ENCODE data around the gene RIC3.

Gene RIC3

GRCh38 chr11:8086001-8086479, 82.8 kb downstream of the RIC3 start:
- DNase-seq = no peak

GRCh38 chr11:8085011-8085645, 83.7 kb downstream of the RIC3 start:
- DNase-seq = no peak

GRCh38 chr11:8084352-8084751, 84.5 kb downstream of the RIC3 start:
- DNase-seq = no peak

- no peak for DNase-seq
Observed at GRCh38 chr11:8083871-8084281, 84.9 kb downstream of the RIC3 start.

- no peak for DNase-seq
Observed at GRCh38 chr11:8083088-8083395, 85.8 kb downstream of the RIC3 start.

GRCh38 chr11:8082391-8083087, 86.3 kb downstream of the RIC3 start:
- no peak for DNase-seq

- DNase-seq = no peak
Observed at GRCh38 chr11:8081591-8082250, 87.1 kb downstream of the RIC3 start.

- no peak for DNase-seq
Observed at GRCh38 chr11:8080674-8081590, 87.9 kb downstream of the RIC3 start, which contains the start of gene TUB. Gene TUB (plus strand): TSS chr11:8081211. CDS start chr11:8081511, 300 bp downstream.

GRCh38 chr11:8080069-8080670, 88.7 kb downstream of the RIC3 start:
- no peak for DNase-seq

GRCh38 chr11:8079111-8079675, 89.6 kb downstream of the RIC3 start:
- no peak for DNase-seq

- no peak for DNase-seq
Observed at GRCh38 chr11:8075119-8075726, 93.6 kb downstream of the RIC3 start.

GRCh38 chr11:8071616-8072581, 96.9 kb downstream of the RIC3 start:
- DNase-seq = no peak

- DNase-seq = no peak
Observed at GRCh38 chr11:8070417-8071115, 98.3 kb downstream of the RIC3 start.

GRCh38 chr11:8069771-8070170, 99.1 kb downstream of the RIC3 start:
- DNase-seq = no peak

- no peak for DNase-seq
Observed at GRCh38 chr11:8068605-8069221, 100.1 kb downstream of the RIC3 start.

- DNase-seq = no peak
Observed at GRCh38 chr11:8067929-8068575, 100.8 kb downstream of the RIC3 start.

- DNase-seq = no peak
Observed at GRCh38 chr11:8067567-8067928, 101.3 kb downstream of the RIC3 start.

GRCh38 chr11:8066911-8067455, 101.8 kb downstream of the RIC3 start:
- DNase-seq = no peak

Data from NCI-H1436 treated with DMSO at 0.1 percent for 48 hours (cell line).